CD4-positive, alpha-beta T cell treated with Interleukin-17A for 1 hour (primary cell): ENCODE results near the gene CXCR5.
"Not testable (repeated sequence)": the region's sequence is repeated elsewhere in the genome, so short reads cannot be mapped to it uniquely, and the experiment has no call there.

Experiments
- DNase-seq: peaks from one replicate; pipeline ENCODE4 v3.0.0-alpha.2; 2020

Gene CXCR5

GRCh38 chr11:118883368-118884071 lies at the start of gene CXCR5:
Gene CXCR5, plus strand, starts transcription at chr11:118883892. Its CDS starts 50 bp downstream, at chr11:118883942.
- DNase-seq: peak; percentile 63

- peak; percentile 37 for DNase-seq
Observed at GRCh38 chr11:118834427-118835028, 49.2 kb upstream of the CXCR5 start.

DNA sequence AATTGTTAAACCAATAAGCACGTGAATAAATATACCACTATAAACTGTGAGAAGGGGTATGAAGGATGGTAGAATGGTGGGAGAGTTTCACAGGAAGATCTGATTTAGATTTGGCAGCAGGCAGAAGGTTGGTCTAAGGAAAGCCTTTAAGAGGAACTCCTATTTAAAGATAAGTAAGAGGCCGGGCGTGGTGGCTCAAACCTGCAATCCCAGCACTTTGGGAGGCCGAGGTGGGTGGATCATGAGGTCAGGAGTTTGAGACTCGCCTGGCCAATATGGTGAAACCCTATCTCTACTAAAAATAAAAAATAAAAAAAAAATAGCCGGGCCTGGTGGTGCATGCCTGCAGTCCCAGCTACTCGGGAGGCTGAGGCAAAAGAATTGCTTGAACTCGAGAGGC lies 45.8 kb upstream of the CXCR5 start:
- DNase-seq: no peak

DNA sequence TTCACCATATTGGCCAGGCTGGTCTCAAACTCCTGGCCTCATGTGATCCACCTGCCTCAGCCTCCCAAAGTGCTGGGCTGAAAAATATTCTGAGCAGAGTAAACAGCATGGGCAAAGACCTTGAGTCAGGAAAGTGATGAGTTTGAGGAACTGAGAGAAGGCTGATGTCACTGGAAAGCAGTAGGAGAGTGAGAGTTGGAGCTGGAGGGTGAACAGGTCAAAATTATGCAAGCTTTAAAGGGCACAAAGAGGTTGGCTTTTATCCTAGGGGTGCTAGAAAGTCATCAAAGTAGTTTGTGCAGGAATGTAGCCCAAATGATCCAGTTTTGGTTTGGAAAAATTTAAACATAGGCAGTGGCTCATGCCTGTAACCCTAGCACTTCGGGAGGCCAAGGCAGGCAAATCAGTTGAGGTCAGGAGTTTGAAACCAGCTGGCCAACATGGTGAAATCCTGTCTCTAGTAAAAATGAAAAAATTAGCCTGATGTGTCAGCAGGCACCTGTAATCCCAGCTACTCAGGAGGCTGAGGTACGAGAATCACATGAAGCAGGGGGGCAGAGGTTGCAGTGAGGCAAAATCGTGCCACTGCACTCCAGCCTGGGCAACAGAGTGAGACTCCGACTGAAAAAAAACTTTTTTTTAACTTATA lies 44.7 kb upstream of the CXCR5 start:
- DNase-seq: no peak

DNA sequence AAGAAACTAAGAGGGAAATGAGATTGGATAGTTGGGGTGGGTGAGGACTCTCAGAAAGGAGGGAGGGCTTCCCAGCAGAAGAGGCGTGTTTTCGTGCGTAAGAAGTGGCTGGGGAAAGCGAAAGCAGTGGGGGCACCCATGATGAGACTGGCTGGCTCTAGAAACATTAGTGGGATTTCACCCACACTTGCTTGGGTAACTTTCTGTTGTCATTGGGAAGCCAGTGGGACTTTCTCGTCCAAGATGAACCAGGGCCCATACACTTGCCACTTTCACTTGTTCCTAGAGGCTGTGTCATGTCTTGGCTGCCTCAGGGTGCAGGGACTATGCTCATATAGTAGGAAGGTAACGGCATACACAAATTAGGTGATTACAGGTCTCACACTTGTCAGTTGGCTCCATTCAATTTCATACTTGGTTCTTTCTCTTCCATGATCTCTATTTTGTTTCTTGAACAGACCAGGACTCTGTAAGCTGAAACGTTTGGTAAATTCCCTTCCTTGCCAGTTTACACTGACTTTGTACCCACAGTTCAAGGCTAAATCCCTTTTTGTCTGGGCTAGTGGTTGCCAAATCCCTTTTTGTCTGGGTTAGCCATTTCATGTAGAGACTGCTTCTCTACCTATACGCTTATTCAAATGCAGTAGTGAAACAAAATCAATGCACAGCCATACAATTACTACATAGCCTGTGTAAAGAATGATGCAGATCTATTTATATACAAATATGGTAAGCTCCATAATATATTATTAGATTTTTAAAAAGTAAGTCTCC lies 42.0 kb upstream of the CXCR5 start:
- DNase-seq: peak; percentile 70

- DNase-seq: no peak
Observed at GRCh38 chr11:118842369-118842768, 41.3 kb upstream of the CXCR5 start.

- DNase-seq: not testable (repeated sequence)
Observed at GRCh38 chr11:118842843-118843242, 40.8 kb upstream of the CXCR5 start.

GRCh38 chr11:118843565-118843964 lies 40.1 kb upstream of the CXCR5 start:
- no peak for DNase-seq

DNA sequence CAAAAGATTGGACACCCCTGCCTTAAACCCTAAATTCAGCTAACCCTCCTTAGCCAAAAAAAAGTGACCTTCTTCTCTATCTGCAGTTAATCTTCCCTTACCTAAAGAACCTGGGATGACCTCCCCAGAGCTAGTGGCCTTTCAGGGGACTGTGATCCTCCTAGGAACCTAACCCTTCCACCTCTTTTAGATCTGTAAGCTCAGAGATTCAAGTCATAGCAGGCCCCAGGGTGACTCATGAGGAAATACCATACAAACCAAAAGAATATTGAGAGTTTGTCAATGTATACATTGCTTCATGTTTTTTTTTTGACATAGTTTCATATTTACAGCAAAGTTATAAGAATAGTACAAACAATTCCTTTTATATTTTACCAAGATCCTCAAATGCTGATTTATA lies 38.3 kb upstream of the CXCR5 start:
- no peak for DNase-seq

DNA sequence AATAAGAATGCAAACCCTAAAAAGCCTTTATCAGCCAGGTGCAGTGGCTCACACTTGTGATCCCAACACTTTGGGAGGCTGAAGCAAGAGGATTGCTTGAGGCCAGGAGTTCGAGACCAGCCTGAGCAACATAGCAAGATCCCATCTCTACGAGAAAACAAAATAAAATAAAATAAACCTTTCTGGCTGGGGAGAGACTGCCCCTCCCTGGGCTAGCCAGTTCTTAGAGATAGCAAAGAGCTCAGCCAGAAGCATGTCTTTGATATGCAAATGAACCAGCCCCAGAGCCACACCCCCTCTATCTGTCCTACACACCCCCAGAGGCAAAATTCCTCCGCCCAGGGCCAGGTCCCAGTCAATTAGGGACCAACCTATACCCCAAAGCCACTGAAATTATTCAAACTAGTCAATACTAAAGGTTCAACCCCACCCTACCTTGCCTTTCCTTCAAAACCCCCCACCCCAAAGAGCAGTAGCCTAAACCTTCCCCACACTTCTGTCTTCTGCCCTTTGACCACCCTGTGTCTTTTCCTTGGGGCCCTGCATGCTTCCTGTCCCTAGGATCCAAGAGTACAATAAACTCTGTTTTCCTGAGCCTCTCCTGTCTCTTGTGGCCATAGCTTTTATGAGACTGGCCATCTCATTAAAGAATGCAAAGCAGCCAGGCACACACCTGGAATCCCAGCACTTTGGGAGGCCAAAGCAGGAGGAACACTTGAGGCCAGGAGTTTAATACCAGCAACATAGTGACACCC lies 37.3 kb upstream of the CXCR5 start:
- DNase-seq: no peak

GRCh38 chr11:118849825-118850224 lies 33.9 kb upstream of the CXCR5 start:
- DNase-seq: no peak

- DNase-seq: no peak
Observed at GRCh38 chr11:118851970-118852369, 31.7 kb upstream of the CXCR5 start.

- DNase-seq: no peak
Observed at GRCh38 chr11:118853678-118854077, 30.0 kb upstream of the CXCR5 start.

- DNase-seq: no peak
Observed at GRCh38 chr11:118856314-118856713, 27.4 kb upstream of the CXCR5 start.

DNA sequence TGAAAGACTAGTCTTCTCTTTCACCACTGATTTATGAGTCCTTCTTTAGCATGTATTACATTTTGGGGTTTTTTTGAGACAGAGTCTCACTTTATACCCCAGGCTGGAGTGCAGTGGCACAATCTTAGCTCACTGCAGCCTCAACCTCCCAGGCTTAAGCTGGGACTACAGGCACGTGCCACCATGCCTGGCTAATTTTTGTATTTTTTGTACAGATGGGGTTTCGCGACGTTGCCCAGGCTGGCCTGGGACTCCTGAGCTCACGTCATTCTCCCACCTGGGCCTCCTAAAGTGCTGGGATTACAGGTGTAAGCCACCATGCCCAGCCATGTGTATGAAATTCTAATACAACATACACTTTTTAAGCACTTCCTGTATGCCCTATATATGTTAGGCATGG lies 26.3 kb upstream of the CXCR5 start:
- DNase-seq: no peak

DNA sequence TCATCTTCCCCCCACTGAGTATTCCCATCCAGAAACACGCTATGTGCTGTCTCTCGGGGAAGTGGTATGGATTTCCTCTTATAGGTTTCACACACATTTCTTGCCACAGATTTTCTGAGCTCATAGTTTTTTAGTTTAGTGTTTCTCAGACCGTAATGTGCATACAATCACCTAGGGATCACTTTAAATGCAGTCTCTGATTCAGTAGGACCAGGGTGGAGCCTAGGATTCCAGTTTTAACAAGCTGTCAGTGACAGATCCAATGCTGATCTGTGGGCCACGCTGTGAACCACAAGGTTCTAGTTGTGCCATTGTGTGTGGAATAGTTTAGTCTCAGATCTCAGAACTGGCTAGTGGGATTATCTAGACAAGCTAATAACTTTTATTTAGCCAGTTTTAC lies 23.7 kb upstream of the CXCR5 start:
- no peak for DNase-seq

DNA sequence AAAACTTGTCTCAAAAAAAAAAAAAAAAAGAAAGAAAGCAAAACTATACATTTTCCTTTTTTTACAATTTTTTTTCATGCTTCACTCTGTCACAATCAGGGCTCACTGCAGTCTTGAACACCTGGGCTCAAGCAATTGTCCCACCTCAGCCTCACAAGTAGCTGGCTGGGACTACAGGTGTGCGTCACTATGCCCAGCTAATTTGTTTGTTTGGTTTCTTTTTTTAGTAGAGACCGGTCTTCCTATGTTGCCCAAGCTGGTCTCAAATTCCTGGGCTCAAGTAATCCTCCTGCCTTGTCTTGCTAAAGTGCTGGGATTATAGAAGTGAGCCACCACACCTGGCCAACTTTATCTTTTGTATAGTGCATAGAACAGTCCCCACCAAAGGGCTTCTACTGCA lies 15.0 kb upstream of the CXCR5 start:
- DNase-seq: no peak

DNA sequence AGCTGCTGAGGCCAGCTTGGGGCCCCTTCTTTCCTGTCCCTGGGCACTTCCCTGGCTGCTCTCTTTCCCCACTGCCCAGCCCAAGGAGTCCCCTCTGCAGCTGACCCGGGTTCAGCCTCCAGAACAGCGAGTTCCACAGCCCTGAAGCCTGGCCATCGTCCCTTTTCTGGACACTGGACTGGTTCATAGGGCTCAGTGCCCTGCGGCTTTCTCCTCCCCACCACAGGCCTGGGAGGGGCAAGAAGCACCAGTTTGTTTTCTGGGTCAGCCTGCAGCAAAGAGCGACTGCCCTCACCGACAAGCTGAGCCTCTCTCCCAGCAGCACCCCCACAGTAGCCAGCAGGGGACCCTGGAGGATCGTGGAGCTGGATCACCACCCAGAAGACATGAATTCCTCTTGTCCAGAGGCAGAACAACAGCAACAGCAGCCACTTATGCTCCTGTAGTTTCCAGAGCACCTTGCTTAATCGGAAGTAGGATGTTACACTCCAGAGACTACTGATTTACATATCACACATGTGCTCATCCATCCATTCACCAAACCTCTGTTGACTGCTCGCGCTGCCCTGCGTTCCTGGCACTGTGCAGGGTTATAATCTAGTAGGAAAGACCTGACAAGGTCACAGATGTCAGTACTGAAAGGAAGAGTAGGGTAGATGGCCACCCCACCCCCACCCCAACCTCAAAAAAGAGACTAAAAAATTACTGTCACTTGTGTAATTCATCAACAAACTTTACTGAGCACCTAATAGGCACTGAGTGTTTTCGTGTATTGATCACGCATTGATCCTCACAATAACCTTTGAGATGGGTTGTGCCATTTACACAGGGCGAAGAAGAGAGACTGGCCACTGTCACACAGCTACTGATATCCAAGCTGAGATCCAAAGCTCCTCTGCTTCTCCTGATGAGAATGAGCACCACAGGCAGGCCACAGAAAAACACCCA lies 13.0 kb upstream of the CXCR5 start:
- peak; percentile 46 for DNase-seq

- DNase-seq: peak; percentile 76
Observed at GRCh38 chr11:118872403-118872821, 11.3 kb upstream of the CXCR5 start.

DNA sequence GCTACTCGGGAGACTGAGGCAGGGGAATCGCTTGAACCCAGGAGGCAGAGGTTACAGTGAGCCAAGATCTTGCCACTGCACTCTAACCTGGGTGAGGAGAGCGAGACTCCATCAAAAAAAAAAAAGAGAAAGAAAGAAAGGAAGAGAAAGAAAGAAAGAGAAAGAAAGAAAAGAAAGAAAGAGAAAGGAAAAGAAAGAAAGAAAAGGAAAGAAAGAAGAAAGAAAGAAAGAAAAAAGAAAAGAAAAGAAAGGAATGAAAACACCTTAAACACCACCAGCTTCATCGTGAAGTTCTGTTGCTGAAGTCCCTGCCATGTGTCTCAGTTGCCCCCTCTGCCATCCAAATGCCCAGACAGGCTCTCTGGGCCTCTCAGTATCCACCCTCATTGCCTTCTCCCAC lies 9.9 kb upstream of the CXCR5 start:
- no peak for DNase-seq

DNA sequence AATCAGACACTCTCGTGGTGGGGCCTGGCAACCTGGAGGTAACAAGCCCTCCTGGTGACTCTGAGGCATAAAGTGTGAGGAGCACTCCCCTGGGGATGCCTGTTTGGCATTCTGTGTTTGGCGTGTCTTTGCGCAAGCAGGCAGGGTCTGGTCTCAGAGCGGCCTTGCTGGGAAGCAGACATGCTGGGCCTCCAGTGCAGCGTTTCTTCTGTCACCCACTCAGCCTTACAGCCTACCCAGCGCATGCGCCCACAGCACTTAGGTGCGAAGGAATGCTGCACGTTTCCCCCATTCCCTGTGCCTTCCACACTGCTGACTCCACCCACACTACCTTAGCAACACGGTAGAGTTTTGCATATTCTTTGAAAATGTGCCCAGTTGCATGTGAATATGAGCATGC lies 7.4 kb upstream of the CXCR5 start:
- DNase-seq: no peak
